Measurements from ENCODE around the gene RPS27L.
A peak's percentile ranks its signal among the peaks of the same experiment; 100 is the strongest.
"Not testable (repeated sequence)": the region's sequence is repeated elsewhere in the genome, so short reads cannot be mapped to it uniquely, and the experiment has no call there.

RPS27L gene

DNA sequence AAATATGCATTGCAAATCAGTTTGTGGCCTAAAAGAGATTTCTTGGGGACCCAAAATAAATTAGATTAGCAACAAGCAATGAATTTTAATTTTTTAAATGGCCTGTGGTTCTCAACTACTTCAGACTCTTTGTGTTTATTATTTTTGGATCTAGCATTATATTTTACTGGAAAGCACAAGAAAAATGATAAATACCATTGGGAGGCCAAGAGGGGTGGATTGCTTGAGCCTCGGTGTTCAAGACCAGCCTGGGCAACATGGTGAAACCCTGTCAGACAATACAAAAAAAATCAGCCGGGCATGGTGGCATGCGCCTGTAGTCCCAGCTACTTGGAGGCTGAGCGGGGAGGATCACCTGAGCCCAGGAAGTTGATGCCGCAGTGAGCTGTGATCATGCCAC lies 22.0 kb downstream of the RPS27L start:
- no peak for FAIRE-seq

DNA sequence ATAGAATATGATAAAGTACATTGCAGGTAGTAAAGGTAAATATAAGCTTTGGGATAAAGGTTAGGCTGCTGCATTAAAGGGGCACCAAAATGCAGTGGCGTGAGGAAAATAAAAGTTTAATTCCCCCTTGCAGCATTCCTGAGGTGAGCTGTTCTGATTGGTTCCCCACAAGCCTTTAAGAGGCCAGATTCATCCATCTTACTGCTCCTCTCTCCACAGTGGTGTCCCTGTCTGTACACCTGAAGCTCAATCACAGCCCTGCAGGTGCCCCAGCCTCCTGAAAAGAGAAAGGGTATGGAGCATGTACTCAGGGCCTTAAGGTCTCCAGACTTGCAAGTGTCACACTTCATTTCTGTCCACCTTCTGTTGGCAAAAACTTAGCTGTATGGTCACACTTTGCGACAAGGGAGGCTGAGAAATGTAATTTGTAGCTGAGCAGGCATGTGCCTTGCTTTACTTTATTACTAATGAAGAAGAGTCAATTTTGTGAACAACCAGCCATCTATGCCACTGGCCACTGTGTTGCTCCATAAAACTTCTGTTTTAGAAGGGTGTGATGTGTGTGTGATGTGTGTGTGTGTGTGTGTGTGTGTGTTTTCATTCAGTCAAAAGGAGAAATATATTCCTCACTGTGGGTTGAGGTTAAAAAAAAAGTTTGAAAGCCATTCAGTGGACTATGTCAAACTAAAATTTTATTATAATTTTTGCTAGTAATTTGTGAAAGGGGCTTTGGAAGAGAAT lies 22.9 kb downstream of the RPS27L start:
- no peak for FAIRE-seq

DNA sequence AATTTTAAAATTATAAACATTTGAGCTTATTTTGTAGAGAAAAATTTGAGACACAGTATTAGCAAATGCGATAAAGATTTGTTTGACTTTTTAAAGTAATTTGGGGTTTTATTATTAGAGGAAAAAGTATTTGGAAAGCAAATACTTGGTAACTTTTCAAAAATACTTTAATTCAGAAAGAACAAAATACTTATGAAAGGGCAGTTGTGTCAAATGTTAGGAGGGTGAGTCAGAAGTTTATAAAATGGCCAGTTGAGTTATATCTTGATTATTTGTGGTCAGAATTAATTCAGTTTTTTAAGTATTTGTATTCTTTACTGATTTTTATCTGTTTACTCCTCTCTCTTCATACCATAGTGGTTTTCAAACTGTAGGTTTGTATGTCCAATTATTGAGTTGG lies 23.5 kb downstream of the RPS27L start:
- peak; percentile 83 for FAIRE-seq

DNA sequence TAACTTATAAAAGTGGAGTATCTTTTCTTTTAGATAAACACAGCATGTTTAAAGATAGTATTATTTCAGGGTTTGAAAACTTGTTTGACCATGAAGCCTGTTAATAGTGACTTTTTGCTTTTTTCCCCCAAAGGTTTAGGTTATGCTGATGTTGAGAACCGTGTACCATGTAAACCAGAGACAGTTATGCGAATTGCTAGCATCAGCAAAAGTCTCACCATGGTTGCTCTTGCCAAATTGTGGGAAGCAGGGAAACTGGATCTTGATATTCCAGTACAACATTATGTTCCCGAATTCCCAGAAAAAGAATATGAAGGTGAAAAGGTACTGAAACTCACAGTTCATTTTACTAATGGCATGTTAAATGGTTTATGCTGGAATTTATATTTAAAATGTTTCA lies 30.6 kb downstream of the RPS27L start:
- peak; percentile 69 for FAIRE-seq

DNA sequence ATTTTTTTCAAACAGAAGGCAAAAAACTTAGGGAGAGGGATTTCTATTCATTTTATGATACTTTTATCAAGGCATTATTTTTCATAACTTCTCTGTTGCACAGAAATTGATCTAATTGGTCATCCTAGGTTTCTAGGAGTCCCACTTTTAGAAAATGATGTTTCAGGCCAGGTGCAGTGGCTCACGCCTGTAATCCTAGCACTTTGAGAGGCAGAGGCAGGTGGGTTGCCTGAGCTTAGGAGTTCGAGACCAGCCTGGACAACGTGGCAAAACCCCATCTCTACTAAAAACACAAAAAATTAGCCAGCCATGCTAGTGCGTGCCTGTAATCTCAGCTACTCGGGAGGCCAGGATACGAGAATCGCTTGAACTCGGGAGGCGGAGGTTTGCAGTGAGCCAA lies 32.8 kb downstream of the RPS27L start:
- FAIRE-seq: no peak

DNA sequence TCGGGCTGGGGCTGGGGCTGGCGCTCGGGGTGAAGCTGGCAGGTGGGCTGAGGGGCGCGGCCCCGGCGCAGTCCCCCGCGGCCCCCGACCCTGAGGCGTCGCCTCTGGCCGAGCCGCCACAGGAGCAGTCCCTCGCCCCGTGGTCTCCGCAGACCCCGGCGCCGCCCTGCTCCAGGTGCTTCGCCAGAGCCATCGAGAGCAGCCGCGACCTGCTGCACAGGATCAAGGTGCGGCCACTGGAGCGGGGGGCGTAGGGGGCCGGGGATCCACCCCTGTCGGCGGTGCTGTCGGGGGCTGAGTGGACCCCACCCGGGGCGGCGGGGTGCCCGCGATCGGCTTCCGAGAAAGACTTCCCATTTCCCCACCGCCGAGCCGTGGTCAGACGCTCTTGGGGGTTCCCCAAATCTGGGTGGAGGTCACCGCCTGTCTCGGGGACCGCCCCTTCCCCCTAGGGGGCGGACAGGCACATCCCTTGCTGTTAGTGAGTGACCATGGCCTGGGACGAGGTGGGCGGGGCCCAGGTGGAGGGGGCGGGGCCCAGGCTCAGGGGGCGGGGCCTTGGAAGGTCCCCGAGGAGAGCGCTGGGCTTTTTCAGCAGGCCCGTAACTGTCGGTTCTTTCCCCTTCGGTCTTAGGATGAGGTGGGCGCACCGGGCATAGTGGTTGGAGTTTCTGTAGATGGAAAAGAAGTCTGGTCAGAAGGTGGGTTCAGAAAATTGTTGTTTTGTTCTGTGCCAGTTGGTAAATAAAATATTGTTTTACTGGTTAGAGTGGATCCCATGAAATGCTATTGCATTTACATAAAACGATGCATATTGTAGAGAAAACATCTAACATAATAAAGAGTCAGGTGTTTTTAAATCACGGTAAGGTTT lies 35.0 kb downstream of the RPS27L start:
- FAIRE-seq: no peak

DNA sequence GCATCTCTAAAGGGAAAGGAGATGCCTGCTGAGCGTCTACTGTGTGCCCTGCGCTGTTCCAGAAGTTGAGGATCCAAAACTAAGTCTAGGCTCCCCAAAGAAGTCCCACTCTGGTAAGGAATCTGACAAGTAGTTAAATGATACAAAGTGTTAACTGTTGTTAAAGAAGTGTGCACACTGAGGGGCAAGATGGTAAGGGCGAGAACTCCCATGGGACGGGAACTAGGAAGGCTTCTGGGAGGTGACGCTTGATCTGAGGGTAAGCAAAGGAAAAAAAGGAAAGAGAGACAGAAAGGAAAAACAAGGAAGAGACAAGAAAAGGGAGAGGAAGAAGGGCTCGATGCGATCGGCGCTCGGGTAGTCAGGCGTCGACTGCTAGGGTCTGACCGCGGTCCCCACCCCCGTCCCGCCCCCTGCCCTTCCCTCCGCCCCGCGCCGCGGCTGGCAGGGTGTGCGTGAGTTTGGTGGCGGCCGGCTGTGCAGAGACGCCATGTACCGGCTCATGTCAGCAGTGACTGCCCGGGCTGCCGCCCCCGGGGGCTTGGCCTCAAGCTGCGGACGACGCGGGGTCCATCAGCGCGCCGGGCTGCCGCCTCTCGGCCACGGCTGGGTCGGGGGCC lies 35.8 kb downstream of the RPS27L start, which contains the start of gene LACTB:
LACTB (plus strand) TSS at position 480 of the 620 bp plus-strand sequence; CDS start at position 491, 11 bp downstream.
- no peak for FAIRE-seq

DNA sequence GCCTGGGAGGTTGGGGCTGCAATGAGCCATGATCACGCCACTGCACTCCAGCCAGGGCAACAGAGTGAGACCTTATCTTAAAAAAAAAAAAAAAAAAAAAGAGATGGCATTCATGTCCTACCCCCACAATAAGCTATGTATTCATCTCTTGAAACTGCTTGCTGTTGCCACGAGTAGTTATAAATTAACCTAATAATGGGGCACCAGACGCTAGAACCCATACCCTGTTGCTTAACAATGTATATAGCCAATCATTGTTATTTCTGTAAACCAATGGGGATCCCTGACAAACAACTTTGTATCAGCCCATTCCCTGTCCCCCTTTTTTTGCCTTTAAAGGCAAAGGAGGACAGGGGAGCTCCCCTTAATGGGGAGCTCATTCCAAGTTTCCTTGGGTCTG lies 38.4 kb downstream of the RPS27L start:
- no peak for FAIRE-seq

DNA sequence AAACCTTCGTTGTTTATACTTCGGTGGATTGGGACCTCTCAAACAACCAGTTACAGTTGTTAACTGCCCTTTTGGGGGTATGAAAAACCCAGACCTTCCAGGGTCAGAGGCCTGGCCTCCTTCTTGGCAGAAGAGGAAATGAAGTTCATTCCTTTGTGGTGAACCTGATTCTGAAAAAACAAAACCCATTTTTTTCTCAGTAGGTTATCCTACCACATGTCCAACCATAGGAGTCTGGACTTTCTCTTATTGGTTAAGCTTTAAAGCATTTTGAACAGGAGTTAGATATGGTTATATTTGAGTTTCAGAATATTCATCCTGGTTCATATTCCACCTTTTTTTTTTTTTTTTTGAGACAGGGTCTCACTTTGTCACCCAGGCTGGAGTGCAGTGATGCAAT lies 42.8 kb downstream of the RPS27L start:
- no peak for FAIRE-seq

DNA sequence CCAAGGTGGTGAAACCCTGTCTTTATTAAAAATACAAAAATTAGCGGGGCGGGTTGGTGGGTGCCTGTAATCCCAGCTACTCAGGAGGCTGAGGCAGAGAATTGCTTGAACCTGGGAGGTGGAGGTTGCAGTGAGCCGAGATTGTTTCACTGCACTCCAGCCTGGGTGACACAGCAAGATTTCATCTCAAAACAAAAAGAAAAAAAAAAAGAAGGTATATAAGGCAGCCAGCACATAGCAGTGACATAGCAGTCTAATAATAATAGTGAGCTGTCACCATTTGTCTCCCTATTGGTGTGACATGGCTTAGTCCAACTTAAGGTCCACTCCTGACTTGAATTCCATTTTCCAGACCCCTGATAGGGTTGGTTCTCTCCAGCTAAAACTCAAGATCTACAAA lies 44.4 kb downstream of the RPS27L start:
- FAIRE-seq: no peak

DNA sequence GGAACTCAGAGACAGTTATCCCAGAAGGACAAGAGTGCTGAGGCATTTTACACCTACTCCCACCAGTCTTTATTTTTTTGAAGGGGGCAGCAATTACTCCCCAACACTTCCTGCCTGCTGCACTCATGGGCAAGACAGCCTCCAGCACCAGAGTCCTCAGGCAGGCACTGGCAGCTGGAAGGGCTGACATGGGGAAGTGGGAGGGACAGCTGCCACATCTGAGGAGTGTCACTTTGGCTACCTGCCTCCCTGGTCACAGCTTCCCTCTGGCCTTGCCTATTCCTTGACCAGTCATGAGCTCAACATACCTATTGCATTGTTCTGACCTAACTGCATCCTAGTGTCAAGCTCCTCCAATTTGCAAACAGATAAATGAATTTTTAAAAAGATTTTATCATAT lies 45.8 kb downstream of the RPS27L start:
- no peak for FAIRE-seq

DNA sequence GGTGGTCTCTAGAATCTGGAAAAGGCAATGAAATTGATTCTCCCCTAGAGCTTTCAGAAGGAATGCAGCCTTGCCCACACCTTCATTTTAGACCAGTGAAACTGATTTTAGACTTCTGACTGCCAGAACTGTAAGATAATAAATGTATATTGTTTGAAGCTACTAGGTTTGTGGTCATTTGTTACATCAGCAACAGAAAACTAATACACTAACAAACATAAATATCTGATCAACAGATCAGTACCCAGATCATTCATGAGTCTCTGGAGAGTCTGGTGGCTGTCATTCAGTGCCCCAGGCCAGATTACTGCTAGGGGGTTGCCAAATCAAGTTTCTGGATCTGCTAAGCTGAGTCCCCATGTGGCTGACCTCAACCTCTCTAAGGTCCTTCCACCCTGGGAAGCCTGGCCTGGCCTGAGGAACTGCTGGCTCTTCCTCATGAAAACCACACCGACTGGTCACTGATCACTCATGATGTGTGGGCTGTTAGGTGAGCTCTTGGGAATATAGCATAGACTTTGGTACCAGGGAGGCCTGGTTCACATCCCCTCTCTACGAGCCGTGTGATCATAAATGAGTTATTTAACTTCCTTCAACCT lies 46.8 kb downstream of the RPS27L start:
- no peak for FAIRE-seq

DNA sequence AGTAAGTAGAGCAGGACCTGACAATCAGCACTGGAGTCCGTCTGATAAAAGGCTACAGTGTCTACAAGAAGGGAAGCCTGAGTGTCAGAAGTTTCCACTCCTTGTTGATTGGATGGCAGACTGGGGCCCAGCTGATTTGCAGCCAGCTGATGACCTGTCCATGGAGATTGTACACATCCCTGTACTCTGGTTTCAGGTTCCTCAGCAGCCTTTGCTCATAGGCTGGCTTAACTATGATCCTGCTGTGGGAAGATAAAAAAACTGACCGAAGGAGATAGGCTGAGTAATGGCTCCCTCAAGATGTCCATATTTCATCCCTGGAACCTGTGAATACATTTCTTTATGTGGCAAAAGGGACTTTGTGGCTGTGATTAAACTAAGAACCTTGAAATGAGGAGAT lies 47.4 kb downstream of the RPS27L start:
- FAIRE-seq: no peak

DNA sequence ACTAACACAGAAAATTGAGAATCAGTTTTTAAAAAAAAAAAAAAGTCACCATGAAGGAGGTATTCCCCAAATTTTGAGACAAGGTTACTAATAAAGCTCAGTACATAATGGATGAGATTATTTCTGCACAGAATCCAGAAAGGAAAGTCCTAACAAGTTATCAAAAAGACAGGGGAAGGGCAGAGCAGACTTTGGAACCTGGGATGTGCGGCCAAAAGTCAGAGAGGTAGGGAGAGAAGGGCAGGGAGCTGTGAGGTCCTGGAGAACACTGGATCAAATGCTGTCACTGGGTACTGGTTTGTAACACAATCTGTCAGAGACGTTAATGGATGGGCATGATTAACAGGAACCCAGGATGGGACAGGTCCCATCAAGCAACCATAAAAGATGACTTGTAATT lies 47.8 kb downstream of the RPS27L start:
- FAIRE-seq: no peak

DNA sequence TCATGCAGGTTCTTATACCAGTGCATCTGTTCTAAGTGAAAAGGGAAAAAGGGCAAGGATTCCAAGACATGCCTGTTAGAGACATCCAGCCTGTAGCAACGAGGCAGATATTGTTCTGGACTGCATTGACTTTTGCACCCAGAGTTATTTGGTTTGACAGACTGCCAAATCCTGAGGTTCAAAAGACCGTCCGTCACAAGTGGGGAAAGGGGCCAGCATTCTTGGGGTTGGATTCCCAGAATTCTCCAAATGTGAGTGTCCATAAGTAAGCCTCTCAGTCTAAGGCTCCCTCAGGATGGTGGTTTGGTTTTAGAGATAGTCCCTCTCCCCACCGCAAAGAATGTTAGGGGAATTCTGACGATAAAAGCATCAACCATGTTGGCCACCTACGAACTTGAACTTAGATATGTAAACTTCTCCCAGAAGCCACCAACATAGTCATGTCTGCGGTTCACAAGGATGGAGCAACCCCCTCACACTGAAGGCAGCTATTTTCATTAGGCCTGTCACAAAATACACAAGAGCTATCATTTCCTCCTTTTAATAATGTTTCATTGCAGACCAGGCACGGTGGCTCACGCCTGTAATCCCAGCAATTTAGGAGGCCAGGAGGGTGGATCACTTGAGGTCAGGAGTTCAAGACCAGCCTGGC lies 49.3 kb downstream of the RPS27L start:
- FAIRE-seq: no peak

DNA sequence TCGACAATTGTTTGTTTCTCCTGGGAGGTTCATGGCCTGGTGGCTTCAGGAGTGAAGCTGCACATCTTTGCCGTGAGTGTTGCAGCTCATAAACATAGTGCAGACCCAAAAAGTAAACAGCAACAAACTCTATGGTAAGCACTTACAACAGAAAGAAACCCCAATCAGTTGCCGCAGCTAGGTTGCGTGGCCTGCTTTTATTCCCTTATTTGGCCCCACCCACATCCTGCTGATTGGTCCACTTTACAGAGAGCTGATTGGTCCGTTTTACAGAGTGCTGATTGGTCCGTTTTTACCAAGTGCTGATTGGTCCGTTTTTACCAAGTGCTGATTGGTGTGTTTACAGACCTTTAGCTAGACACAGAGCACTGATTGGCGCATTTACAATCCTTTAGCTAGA lies 51.9 kb downstream of the RPS27L start:
- FAIRE-seq: not testable (repeated sequence)

DNA sequence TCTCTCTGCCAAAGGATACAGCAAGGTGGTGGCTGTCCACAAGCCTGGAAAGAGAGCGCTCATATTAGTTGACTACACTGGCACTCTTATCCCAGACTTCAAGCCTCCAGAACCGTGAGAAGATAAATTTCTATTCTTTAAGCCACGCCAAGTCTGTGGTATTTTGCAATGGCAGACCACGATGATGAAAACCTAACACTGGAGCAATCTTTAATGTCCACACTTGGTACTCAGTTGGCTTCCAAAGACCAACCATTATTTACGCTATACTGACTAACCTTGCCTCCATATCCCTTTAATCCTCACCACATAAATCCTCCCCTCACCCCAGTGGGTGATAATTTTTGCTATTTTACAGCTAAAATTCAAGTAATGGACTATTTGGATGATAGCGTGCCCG lies 52.5 kb downstream of the RPS27L start:
- no peak for FAIRE-seq

DNA sequence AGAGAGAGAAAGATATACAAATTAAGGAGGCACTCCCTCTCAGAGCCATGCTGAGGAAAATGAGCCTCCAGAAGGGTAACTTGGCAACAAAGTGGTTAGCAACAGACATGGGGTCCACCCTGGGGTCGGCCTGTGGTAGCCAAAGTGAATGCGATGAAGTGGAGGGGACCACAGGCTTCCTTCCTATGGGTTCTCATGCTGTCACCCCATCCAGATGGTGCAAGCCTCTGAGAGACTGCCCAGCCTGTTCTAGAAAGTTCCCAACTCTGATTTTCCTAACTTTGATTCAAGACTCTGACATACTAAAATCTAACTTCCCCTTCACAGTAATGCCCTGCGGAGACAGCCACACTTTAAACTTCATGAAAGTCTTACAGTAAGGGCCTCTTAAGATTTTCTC lies 53.9 kb downstream of the RPS27L start:
- no peak for FAIRE-seq

DNA sequence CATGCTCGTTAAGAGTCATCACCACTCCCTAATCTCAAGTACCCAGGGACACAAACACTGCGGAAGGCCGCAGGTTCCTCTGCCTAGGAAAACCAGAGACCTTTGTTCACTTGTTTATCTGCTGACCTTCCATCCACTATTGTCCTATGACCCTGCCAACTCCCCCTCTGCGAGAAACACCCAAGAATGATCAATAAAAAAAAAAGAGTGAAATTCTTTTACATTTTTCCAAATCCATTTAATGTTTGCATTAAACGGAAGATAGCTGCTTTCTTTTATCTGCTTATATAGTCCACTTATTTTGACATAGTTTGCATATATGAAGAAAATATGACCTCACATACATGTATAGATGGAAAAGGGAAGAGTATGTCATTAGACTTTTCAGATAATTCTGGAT lies 57.7 kb downstream of the RPS27L start:
- FAIRE-seq: not testable (repeated sequence)

DNA sequence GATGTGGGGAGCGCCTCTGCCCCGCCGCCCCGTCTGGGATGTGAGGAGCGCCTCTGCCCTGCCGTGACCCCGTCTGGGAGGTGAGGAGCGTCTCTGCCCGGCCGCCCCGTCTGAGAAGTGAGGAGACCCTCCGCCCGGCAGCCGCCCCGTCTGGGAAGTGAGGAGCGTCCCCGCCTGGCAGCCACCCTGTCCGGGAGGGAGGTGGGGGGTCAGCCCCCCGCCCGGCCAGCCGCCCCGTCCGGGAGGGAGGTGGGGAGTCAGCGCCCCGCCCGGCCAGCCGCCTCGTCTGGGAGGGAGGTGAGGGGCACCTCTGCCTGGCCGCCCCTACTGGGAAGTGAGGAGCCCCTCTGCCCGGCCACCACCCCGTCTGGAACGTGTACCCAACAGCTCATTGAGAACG lies 58.4 kb downstream of the RPS27L start:
- not testable (repeated sequence) for FAIRE-seq

Measured in G401.6 (cell line).